LNCAP (cell line): ENCODE results near the gene SPDYC.

Source experiments
- TF ChIP-seq, protein P1 (sequence below): fragments of 450-650 bp; IDR thresholded peaks from 2 replicates; pipeline ENCODE4 v1.5.1; 2017; ENCODE audit warnings: mild to moderate bottlenecking

SPDYC gene

DNA sequence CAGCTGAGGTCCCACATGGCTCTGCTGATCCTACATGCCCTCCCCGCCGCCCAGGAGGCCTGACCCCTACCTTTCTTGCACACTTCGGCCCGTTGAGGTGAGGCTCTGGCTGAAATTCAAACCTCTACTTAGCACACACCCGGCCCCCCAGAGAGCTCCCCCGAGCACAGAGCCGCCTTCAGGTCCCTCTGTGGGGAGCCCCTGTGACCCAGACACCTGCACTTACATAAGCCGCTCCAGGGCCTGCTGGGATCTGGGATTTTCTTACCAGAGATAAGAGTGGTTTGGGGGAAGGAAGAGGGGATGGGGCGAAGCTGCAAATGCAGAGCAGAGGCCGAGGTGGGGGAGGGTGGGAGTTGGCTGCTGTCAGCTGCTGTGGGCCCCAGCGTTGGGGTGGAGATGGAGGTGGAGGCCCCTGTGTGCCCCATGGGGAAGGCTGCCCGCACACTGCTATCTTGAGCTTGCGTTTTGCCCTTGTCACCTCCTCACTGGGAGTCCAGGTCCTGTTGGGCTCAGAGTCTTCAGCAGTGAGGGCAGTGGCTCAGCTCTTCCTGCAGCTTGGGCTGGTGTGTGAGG, 42.3 kb downstream of the SPDYC start:
- TF ChIP-seq, protein P1, sequence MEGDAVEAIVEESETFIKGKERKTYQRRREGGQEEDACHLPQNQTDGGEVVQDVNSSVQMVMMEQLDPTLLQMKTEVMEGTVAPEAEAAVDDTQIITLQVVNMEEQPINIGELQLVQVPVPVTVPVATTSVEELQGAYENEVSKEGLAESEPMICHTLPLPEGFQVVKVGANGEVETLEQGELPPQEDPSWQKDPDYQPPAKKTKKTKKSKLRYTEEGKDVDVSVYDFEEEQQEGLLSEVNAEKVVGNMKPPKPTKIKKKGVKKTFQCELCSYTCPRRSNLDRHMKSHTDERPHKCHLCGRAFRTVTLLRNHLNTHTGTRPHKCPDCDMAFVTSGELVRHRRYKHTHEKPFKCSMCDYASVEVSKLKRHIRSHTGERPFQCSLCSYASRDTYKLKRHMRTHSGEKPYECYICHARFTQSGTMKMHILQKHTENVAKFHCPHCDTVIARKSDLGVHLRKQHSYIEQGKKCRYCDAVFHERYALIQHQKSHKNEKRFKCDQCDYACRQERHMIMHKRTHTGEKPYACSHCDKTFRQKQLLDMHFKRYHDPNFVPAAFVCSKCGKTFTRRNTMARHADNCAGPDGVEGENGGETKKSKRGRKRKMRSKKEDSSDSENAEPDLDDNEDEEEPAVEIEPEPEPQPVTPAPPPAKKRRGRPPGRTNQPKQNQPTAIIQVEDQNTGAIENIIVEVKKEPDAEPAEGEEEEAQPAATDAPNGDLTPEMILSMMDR = no peak

DNA sequence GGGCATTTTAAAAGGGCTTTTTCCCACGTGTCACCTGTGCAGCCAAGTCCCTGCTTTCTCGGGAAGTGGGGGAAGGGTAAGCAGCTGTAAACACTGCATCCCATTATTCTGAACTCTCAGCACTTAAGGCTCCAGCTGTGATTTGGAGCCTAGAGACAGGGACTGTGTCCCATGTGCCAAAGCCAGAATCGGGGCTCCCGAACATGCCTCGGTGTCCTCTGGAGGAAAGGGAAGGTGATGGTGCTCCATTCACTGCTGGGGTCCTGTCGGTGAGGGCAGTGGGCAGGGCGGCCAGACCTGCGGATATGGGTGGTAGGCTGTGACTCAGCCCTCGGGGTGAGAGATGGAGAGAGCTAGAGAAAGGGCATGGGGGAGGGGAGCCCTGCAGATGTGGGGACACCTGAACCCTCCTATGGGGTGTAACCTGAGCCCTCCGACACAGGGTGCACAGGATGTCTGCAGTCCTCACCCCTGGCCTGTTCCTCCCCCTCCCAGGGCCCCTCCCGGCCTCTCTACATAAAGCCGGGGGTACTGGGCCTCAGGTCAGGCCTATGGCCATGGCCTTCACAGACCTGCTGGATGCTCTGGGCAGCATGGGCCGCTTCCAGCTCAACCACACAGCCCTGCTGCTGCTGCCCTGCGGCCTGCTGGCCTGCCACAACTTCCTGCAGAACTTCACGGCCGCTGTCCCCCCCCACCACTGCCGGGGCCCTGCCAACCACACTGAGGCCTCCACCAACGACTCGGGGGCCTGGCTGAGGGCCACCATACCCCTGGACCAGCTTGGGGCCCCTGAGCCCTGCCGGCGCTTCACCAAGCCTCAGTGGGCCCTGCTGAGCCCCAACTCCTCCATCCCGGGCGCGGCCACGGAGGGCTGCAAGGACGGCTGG, 43.5 kb downstream of the SPDYC start:
- TF ChIP-seq, protein P1 = no peak

DNA sequence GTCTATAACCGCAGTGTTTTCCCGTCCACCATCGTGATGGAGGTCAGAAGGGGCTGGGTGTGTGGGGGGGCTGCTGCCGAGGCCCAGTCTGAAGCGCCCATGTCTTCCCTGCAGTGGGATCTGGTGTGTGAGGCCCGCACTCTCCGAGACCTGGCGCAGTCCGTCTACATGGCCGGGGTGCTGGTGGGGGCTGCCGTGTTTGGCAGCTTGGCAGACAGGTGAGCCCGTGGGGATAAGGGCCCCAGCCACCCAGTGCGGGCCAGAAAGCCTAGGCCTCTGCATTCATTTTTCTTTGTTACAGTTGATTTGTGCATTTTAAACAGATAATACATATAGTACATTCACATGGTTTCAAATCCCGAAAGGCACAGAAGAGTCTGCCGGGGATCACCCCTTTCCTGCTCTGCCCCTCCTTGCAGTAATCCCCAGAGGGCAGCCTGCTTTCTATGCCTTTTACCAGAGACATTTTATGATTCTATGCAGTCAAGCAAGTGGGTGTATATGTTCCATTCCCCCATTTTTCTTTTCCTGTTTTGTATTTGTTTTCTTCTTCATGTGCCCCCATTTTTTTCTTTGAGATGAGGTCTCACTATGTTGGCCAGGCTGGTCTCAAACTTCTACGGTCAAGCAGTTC, 44.3 kb downstream of the SPDYC start:
- TF ChIP-seq, protein P1 = no peak

DNA sequence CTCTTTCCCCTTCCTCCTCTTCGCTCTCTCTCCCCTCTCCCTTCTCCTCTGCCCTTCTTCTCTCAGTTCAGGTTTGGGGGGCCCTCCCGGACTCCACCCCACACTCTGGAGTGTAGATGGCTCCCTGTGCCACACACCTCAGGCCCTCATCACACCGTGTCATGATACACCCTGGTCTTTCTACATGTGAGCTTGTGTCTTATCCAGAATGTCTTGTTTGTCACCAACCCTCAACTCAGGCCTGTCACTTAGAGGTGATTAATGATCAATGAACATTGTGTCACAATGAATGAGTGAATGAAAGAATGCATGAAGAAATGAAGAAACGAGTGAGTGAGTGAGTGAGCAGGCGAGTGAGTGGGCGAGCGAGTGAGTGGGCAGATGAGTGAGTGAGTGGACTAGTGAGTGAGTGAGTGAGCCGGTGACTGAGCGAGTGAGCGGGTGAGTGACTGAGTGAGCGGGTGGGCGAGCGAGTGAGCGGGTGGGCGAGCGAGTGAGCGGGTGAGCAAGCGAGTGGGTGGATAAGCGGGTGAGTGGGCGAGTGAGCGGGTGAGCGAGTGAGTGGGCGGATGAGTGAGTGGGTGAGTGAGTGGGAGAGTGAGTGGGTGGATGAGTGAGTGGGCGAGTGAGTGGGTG, 45.5 kb downstream of the SPDYC start:
- TF ChIP-seq, protein P1 = no peak

DNA sequence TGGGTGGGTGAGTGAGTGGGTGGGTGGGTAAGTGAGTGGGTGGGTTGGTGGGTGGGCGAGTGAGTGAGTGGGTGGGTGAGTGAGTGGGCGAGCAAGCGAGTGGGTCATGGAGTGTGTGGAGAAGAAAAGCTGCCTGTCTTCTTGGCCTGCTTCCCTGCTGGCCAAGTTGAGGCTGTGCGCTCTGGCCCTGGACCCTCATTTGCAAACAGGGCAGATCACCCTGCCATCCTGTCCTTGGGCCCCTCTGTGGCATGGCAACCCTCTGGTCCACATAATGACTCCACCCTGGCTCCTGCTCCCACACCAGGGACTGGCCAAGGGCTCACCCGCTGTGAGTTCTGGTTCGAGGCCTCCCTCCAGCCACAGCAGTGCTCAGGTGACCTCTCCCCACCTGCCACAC, 46.8 kb downstream of the SPDYC start:
- TF ChIP-seq, protein P1 = no peak

DNA sequence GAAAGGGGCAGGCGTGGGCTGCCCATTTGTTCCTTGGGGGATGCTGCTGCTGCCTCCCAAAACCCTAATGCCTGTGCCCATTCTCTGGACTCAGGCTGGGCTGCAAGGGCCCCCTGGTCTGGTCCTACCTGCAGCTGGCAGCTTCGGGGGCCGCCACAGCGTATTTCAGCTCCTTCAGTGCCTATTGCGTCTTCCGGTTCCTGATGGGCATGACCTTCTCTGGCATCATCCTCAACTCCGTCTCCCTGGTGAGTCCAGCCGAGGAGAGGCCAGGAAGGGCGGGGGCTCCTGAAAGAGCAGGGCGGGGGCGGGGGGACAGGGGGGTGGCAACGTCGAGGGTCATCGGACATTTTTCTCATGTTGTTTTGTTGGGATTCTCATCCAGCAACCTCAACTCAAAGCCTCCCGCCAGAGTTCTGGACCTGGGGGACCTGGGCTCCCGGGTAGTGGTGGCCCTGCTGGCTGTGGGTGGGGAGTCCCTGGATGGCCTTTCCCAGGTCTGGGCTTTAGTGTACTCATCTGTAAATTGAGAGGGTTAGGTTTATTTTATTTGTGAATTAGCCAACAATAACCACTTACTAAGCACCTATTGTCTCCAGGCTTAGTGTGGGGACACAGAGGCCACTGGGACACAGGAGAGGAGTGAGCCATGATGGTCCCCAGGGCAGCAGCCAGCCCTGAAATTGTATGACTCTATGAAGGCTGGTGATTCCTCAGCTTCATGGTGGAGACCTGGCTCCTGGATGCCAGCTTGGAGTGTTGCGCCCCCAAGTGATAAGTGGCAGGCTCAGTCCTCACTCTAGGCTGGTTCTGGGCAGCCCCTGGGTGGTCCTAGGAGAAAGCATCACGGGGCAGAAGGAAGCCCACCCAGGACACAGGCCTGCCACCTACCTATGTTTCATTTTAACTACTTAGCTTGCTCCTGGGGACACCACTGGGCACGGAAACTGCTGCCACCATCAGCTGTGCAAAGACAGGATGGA, 47.7 kb downstream of the SPDYC start:
- TF ChIP-seq, protein P1 = no peak

DNA sequence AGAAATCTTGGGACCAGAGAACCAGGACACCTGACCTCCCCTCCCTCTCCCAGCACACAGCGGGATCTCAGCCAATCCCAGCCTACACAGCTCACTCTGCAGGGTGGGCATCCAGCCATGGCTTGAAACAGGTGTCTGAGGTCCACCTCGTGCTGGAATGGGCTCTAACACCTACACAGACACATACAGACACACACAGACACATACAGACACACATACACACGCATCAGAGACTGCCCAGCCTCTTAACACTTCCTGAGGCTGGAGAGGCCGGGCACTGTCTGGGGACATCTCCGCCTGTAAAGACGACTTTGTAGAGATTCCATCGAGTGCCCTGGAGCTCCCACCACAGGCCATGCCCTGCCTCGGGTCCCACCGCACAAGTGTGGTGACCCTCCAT, 48.4 kb downstream of the SPDYC start:
- TF ChIP-seq, protein P1 = no peak
